G401 (cell line): ENCODE measurements around the gene PLCZ1. TPM values are rescaled to one million over a fixed set of nuclear protein-coding genes. Genes with fewer than 3 reads are reported as not detected.
"Not testable (repeated sequence)": the region's sequence is repeated elsewhere in the genome, so short reads cannot be mapped to it uniquely, and the experiment has no call there.

Experiments
- DNase-seq: peaks from one replicate; pipeline ENCODE4 v3.0.0-alpha.2; 2015; ENCODE audit warnings: low spot score
- in situ Hi-C: cut with HindIII; loops from 2 replicates; pipeline ENCODE4 v1.10.0; 2016; ENCODE audit warnings: low sequenced_read_pairs, mixed read lengths
- total RNA-seq: library from RNA; depleted of rRNA; stranded (reverse); fragments of >200 nt; shearing (Covaris generic); gene quantifications from 2 replicates; pipeline ENCODE4 v1.2.3, GENCODE V29; 2014; rRNA removed

The PLCZ1 gene
- total RNA-seq, result not detected in 2 replicates

- DNase-seq, result no peak
- in situ Hi-C loops, result no loop called here
Observed at GRCh38 chr12:18737819-18738218, at the start of gene PLCZ1, which contains the start of gene CAPZA3. TSS of gene PLCZ1 (minus strand) at chr12:18738012. CDS start at chr12:18737371, 641 bp downstream. TSS of gene CAPZA3 (plus strand) at chr12:18738119. CDS start at chr12:18738269, 150 bp downstream.

DNA sequence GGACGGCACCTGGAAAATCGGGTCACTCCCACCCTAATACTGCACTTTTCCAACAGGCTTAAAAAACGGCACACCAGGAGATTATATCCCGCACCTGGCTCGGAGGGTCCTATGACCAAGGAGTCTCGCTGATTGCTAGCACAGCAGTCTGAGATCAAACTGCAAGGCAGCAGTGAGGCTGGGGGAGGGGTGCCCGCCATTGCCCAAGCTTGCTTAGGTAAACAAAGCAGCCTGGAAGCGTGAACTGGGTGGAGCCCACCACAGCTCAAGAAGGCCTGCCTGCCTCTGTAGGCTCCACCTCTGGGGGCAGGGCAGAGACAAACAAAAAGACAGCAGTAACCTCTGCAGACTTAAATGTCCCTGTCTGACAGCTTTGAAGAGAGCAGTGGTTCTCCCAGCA, 47.7 kb upstream of the PLCZ1 start:
- in situ Hi-C loops, DNase-seq: not testable (repeated sequence)

- no peak for DNase-seq
- in situ Hi-C loops, result no loop called here
Observed at GRCh38 chr12:18782827-18783226, 45.0 kb upstream of the PLCZ1 start.

DNA sequence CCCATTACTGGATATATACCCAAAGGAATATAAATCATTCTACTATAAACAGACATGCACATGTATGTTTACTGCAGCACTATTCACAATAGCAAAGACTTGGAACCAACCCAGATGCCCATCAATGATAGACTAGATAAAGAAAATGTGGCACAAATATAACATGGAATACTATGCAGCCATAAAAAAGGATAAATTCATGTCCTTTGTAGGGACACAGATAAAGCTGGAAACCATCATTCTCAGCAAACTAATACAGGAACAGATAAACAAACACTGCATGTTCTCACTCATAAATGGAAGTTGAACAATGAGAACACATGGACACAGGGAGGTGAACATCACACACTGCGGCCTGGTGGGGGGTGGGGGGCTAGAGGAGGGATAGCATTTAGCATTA, 28.7 kb upstream of the PLCZ1 start:
- in situ Hi-C loops, DNase-seq: not testable (repeated sequence)

DNA sequence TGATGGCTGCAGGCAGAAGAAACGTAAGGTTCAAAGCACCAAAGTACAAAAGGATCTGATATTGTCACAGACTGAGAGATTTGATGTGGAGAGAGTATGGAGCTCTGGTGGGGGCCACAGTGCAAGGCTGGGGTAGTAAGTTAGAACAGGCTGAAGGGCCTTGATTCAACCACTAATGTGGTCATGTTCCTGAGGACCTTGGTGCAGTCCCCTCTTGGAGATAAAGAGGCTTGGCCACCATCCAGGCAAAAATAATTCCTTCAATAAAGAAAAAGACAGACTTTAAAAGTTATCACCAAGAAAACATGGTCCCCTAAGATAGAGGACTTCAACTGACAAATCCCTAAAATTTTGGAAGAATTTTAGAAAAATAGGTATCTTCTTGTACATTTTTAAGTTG, 17.5 kb upstream of the PLCZ1 start:
- in situ Hi-C loops, result no loop called here
- DNase-seq, result no peak

GRCh38 chr12:18754124-18754707, 16.4 kb upstream of the PLCZ1 start:
- in situ Hi-C loops, result no loop called here
- no peak for DNase-seq

DNA sequence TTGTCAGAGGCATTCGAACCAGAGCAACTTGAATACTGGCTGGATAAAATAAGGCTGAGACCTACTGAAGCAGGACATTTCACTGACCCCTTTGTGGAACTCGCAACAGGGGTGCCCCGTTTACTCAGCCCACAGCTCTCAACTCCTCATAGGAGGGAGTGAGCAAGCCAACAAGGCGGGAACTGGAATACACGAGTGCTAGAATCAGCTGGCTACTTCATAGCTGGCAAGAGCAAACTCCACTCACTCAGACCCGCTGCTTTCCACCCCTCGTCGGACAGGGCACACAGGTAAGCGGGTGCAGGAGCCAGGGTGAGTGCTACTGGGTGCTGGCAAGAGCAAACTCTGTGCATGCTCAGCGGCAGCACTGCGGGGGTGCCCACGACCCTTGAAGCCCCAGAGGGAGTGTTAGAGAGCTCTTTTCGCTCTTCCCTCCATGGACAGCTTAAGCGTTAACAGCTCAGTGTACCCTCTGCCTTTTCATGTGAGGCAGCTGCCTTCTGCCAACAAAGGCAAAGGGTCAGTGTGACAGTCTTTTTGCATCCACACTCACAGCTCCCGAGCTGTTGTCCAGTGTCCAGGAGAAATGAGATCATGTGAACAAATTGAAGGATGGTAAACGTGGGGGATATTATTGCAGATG, 15.8 kb upstream of the PLCZ1 start:
- in situ Hi-C loops, result no loop called here
- no peak for DNase-seq

DNA sequence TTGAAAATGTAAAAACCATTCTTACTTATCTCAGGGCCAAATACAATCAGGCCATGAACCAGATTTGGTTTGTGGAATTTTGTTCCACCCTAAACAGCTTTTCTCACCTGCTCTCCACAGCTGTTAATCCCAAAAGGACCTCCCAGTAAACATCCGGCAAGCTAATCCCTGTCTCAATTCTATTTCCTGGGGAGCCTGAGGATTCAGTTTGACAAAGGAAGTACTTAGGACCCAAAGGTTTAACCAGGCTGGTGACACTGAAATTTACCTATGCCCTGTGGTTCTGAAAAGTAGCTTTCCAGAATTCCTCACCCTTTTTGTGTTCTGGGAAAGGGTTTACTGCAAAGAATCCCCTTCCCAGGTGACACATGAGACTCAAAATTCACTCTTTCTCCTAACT, 15.1 kb upstream of the PLCZ1 start:
- no peak for DNase-seq
- in situ Hi-C loops, result no loop called here

- DNase-seq, result no peak
- in situ Hi-C loops, result no loop called here
Observed at GRCh38 chr12:18752280-18752920, 14.6 kb upstream of the PLCZ1 start.

DNA sequence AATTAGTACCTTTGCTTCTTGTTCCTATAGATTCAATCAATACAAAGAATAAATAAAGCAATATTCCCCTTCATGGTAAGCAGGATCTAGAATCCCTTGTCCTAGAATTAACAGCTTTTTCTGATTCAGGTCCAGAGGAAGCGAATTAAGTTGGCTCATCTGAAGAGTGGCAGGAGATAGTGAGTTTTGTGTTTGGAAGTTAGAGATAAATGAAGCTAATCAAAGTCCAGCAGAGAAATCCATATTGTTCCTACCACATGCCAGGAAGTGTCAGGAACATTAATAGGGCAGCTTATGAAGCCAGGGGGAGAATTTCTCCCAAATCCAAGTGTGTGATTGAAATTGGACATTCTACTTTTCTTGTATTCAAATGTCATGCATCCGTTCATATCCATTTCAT, 14.1 kb upstream of the PLCZ1 start:
- DNase-seq, result no peak
- in situ Hi-C loops, result no loop called here

- in situ Hi-C loops, result no loop called here
Observed at GRCh38 chr12:18750085-18750484, 12.3 kb upstream of the PLCZ1 start.

DNA sequence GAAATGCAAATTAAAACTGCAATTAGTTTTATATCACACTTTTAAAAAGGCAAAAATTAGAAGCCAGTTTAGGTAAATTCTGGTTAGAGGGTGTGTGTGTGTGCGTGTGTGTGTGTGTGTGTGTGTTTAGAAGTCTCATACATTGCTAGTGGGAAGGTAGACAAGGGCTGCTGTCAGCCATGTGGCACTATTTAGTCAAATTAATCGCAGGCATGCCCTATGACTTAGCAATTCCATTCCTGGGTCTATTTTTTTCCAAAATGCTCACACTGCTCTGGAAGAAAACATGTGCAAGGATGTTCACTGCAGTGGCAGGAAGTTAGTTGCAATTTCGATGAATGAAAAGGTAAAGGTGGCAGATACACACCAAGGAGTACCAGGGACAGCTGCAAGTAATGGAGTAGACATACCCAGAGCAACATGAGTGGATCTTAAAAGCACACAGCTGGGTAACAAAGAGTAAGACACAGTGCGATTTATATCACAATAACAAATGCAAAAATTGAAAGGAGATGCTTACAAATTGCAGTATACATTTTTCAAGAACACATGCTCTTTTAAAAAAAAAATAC, 11.7 kb upstream of the PLCZ1 start:
- DNase-seq, result no peak
- in situ Hi-C loops, result no loop called here

More at GRCh38 chr12:18750085-18750484, 12.3 kb upstream of the PLCZ1 start:
- no peak for DNase-seq

DNA sequence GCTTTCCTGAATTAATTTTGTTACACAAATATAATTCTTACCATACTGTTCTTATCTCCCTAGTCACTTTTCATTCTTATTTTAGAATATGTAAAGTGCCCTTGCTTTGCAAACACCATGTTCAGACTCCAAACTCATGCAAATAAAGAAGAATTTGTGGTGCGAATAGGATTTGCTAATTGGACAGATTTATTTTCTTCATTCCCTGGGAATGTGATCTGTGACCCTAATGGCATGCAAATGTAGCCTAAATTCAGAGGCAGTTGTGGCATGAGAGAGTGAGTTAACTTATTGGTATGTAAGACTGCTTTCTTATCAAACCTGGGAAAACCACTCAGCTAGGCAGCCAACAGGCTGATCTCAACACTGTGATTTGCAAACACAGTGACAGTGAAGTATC, 10.1 kb upstream of the PLCZ1 start:
- no peak for DNase-seq
- in situ Hi-C loops, result no loop called here

GRCh38 chr12:18731156-18731555, 6.7 kb downstream of the PLCZ1 start:
- no peak for DNase-seq
- in situ Hi-C loops, result no loop called here

DNA sequence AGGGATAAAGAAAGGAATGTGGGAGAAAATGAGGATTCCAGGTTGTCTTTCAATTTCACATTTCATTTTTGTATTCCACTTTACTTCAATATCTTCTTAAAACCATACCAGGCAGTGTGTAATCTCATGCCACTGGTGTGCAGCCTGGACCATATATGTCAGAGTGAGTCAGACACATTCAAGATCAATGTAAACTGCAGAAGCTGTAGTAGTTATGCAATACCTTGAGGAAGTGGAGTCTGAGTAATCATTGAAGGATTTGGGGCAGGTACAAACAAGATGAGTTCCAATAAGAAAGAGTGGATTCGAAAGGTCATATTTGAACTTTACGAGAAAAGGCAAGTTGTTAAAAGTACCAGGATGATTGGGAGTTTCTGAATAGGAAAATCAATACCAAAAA, 14.1 kb downstream of the PLCZ1 start:
- in situ Hi-C loops, result no loop called here
- DNase-seq, result no peak

DNA sequence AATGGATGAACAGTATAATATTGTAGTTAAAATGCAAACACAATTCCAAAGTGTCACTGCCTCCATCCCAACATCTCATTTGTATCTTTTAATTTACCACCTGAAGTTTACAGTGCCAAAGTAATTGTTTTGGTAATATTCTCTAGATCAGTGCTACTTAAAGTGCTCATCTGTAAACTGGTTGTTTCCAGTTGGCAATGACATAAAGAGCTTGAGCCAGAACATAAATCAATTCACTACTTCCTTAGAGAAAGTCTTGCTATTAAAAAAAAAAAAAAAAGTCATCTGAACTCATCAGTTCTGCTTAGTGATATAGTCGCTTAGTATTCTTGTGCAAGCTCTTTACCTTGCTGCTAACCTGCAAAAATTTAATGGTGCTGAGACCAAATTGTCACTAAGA, 16.4 kb downstream of the PLCZ1 start:
- DNase-seq, result no peak
- in situ Hi-C loops, result no loop called here

DNA sequence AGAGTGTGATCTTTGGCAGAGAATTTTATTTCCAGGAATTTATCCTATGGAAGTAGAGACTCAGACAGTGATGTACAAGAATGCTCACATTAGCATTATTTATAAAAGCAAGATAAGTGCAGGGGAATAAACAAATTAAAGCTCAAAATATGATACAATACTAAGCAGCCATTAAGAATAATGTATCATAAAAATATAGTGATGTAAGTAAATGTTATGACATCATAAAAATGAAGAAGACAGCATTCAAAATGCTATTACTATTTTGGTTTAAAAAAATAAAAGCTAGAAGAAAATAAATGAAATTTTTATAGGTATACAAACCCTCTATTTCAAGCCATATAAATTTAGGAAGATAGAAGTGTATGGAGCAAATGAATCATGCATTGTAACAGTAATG, 17.1 kb downstream of the PLCZ1 start:
- DNase-seq, result no peak
- in situ Hi-C loops, result no loop called here

- in situ Hi-C loops, result no loop called here
- DNase-seq, result no peak
Observed at GRCh38 chr12:18719922-18720510, 17.8 kb downstream of the PLCZ1 start.

DNA sequence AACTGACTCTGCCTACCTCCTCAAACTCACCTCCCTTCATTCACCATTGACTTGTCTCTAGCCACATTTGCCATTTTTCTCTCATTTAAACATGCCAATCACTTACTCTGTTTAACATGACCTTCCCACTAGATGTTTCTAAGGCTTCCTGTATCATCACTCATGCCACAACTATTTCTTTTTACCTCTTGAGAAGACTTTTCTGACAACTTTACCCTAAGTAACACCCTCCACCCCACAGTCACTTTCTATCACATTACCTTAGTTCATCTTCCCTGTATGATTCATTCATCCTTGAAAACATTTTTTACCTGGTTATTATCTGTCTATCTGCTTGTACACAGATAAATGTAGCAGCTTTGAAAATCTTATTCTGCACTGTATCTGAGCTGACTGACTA, 19.4 kb downstream of the PLCZ1 start:
- DNase-seq, result no peak
- in situ Hi-C loops, result no loop called here

GRCh38 chr12:18716236-18716635, 21.6 kb downstream of the PLCZ1 start:
- in situ Hi-C loops, result no loop called here
- DNase-seq, result no peak
